Measurements from ENCODE around the gene ACOXL. TPM values are rescaled to one million over a fixed set of nuclear protein-coding genes. Genes with fewer than 3 reads are reported as not detected.

ACOXL gene
- total and polyA plus RNA-seq, 2 experiments from 2014 or later = not detected

DNA sequence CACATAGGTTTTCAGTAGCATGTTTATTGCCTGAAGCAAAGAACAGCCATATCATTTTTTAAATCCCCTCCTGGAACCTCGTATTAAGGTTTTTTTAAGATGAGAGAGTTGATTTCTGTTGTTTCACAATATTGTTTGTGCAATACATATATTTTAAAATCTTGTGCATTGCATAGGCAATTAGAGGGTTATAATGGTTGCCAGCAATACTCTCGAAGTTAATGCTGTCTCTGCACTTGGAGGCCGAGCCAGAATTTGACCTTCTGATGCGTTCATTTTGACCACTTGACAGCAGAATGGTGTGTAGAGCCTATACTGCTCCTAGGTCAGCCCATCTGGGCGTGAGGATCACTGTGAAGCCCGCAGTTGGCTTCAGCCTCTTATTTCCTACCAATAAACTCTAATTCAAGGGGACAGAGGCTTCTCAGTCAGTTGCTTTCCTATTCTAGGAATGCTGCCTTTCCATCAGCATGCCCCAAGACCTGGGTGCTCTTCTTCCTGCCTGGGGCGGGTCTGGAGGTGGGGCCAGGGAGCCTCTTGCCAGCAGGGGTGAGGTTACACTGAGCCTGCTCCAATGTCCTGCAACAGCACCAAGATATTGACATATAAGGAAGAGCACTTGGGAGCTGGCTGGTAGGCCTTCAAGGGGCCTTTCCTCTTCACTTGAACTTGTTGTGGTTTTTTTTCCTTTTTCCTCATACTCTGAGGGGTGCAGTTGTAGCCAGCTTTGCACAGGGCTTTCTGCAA is 297.0 kb downstream of the ACOXL start:
- no peaks in the 10 kb centered on the region for H3K9me2 ChIP-seq (ENCODE audit: insufficient read depth)
- H4K20me1 ChIP-seq (ENCODE audit: insufficient read depth) = no peaks in the 10 kb centered on the region
- H3K9ac ChIP-seq = no peak overlapping the region
- in situ Hi-C loops (cut with MboI) = no loop called here
- H3K27me3 ChIP-seq (replicated peaks; ENCODE audit: insufficient read depth) = peaks cover 34% of the 10 kb centered on the region
- TF ChIP-seq EZH2 (IDR thresholded peaks at IDR 0.05; ENCODE audit: insufficient read depth, poor library complexity, severe bottlenecking) (no peak), EZH2phosphoT487 (IDR thresholded peaks at IDR 0.05; ENCODE audit: insufficient read depth, low read depth) (no peak)
- no peak overlapping the region for H3K27ac ChIP-seq
- no peaks in the 10 kb centered on the region for H3K4me1 ChIP-seq (ENCODE audit: insufficient read depth)
- H2AFZ ChIP-seq = no peak overlapping the region
- H3F3A ChIP-seq (ENCODE audit: insufficient read depth) = no peaks in the 10 kb centered on the region
- H3K79me2 ChIP-seq (ENCODE audit: insufficient read depth) = no peaks in the 10 kb centered on the region
- no peak overlapping the region for H3K4me2 ChIP-seq (ENCODE audit: unreplicated experiment)
- H3K36me3 ChIP-seq (ENCODE audit: low read depth) = no peaks in the 10 kb centered on the region
- no peak overlapping the region for H3K4me3 ChIP-seq
- no peaks in the 10 kb centered on the region for H3K9me3 ChIP-seq (ENCODE audit: low read depth)
- no peak for DNase-seq
- 38 to 49% methylated on average over 7 of the region's 7 CpGs for WGBS, 2 experiments (ENCODE audit: low coverage in 1 of 2, low lambda C conversion rate in 2 of 2, missing lambda C conversion rate in 2 of 2)

DNA sequence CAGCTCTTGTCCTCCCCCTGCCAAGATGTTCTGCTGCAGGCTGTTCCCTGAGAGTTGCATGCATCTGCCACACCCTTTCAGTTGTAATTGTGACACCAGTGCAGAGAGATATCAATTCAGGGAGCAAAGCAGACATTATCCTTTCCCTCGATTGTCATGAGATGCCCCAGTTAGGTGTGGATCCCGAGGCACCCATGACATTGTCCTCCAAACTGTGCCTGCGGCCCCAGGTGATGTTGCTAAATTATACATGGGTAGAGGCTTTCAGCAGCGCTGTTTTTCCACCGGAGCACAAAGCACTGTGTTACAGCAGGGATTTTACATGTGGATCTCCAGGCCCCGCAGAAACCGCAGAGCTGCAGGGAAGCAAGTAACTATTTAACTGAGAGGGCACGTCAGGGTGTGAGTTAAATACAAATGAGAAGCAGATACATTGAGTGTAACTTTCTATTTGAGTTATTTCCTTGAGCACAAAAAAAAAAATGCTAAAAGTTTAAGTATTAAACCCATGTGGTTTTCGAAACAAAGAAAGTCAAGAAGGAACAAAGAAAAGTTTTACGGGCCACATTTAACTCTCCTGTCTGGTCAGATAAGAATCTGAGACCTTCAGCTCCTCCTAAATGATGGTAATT is 298.0 kb downstream of the ACOXL start:
- Histone ChIP-seq H3K27ac (no peak overlapping the region), H3K4me1 (ENCODE audit: insufficient read depth) (no peaks in the 10 kb centered on the region), H3K9me3 (ENCODE audit: low read depth) (no peaks in the 10 kb centered on the region), H4K20me1 (ENCODE audit: insufficient read depth) (no peaks in the 10 kb centered on the region), H3K9ac (no peak overlapping the region), H3F3A (ENCODE audit: insufficient read depth) (no peaks in the 10 kb centered on the region), H3K4me3 (no peak overlapping the region), H2AFZ (no peak overlapping the region), H3K9me2 (ENCODE audit: insufficient read depth) (no peaks in the 10 kb centered on the region), H3K36me3 (ENCODE audit: low read depth) (no peaks in the 10 kb centered on the region), H3K4me2 (ENCODE audit: unreplicated experiment) (no peak overlapping the region), H3K27me3 (replicated peaks; ENCODE audit: insufficient read depth) (peaks cover 35% of the 10 kb centered on the region), H3K79me2 (ENCODE audit: insufficient read depth) (no peaks in the 10 kb centered on the region)
- no peak for DNase-seq
- in situ Hi-C loops (cut with MboI) = no loop called here
- 15 to 19% methylated on average over 10 of the region's 10 CpGs for WGBS, 2 experiments (ENCODE audit: low coverage in 1 of 2, low lambda C conversion rate in 2 of 2, missing lambda C conversion rate in 2 of 2)
- TF ChIP-seq EZH2 (IDR thresholded peaks at IDR 0.05; ENCODE audit: insufficient read depth, poor library complexity, severe bottlenecking) = no peak
- no peak for TF ChIP-seq EZH2phosphoT487 (IDR thresholded peaks at IDR 0.05; ENCODE audit: insufficient read depth, low read depth)

DNA sequence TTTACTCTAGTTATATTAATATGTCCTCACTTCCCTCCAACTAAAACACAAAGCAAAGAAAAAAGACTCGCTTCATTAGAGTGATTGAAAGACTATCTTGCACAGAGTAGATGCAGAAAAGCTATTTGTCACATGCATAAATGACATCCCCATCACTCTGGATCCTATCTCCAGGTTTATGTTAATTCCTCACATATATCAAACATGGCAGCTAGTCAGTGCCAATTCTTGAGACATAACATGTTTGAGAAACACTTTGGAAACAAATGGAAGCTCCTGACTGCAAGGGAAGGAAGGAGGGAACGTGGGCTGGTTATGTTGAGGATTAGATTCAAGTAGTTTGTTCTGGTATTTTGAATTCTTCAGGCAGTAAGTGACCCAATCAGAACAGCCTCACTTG is 298.6 kb downstream of the ACOXL start:
- Histone ChIP-seq H3F3A (ENCODE audit: insufficient read depth) (no peaks in the 10 kb centered on the region), H2AFZ (no peak overlapping the region), H4K20me1 (ENCODE audit: insufficient read depth) (no peaks in the 10 kb centered on the region), H3K36me3 (ENCODE audit: low read depth) (no peaks in the 10 kb centered on the region), H3K9me3 (ENCODE audit: low read depth) (no peaks in the 10 kb centered on the region), H3K4me2 (ENCODE audit: unreplicated experiment) (no peak overlapping the region), H3K4me1 (ENCODE audit: insufficient read depth) (no peaks in the 10 kb centered on the region), H3K27me3 (replicated peaks; ENCODE audit: insufficient read depth) (peaks cover 35% of the 10 kb centered on the region), H3K79me2 (ENCODE audit: insufficient read depth) (no peaks in the 10 kb centered on the region), H3K9ac (no peak overlapping the region), H3K27ac (no peak overlapping the region), H3K4me3 (no peak overlapping the region), H3K9me2 (ENCODE audit: insufficient read depth) (no peaks in the 10 kb centered on the region)
- in situ Hi-C loops (cut with MboI) = no loop called here
- TF ChIP-seq EZH2phosphoT487 (IDR thresholded peaks at IDR 0.05; ENCODE audit: insufficient read depth, low read depth) (no peak), EZH2 (IDR thresholded peaks at IDR 0.05; ENCODE audit: insufficient read depth, poor library complexity, severe bottlenecking) (no peak)
- 5 to 6% methylated on average over 2 of the region's 2 CpGs for WGBS, 2 experiments (ENCODE audit: low coverage in 1 of 2, low lambda C conversion rate in 2 of 2, missing lambda C conversion rate in 2 of 2)
- no peak for DNase-seq

DNA sequence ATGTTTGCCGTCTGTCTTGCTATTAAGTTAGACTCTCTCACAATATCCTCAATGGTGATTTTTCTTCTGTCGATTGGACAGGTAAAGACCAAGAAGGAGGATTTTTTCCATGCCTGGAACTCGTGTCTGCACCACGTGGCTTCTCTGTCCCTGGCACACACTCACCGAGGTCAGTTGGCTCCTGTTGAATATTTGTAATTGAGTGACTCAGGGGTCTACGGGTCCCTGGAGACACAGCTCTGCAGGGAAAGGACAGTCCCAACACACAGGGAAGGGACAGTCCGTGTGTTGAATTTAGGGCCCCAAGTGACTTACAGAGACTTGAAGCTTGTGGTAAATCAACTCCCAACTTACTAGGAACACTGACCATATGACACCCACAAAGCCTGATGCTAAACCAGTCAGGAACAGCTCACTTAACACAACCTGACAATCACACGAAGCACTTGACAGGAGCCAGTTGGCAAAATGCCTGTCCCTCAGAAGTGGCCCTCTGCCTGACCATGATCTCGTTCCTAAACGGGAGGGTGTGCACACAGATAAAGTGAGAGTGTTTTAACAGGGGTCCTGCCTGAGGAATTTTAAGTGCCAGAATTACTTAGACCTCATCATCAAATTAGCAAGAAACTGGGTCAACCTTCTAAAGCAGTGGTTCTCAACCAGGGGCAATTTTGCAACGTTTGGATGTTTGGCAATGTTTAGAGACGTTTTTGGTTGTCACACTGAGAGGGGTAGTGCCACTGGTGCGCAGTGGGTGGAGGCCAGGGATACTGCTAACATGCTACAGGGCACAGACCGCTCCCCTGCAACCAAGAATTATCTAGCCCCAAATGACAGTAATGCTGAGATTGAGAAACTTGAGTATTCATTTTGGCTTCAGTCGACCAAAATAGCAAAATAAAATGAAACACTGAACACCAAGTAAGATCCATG is 299.4 kb downstream of the ACOXL start:
- H3K9me2 ChIP-seq (ENCODE audit: insufficient read depth) = no peaks in the 10 kb centered on the region
- TF ChIP-seq EZH2phosphoT487 (IDR thresholded peaks at IDR 0.05; ENCODE audit: insufficient read depth, low read depth) = no peak
- no peak for TF ChIP-seq EZH2 (IDR thresholded peaks at IDR 0.05; ENCODE audit: insufficient read depth, poor library complexity, severe bottlenecking)
- no peaks in the 10 kb centered on the region for H3K4me1 ChIP-seq (ENCODE audit: insufficient read depth)
- no peaks in the 10 kb centered on the region for H3K9me3 ChIP-seq (ENCODE audit: low read depth)
- H3K36me3 ChIP-seq (ENCODE audit: low read depth) = no peaks in the 10 kb centered on the region
- peaks cover 44% of the 10 kb centered on the region for H3K27me3 ChIP-seq (replicated peaks; ENCODE audit: insufficient read depth)
- no peak overlapping the region for H3K4me3 ChIP-seq
- H2AFZ ChIP-seq = no peak overlapping the region
- no peak overlapping the region for H3K9ac ChIP-seq
- no peak overlapping the region for H3K4me2 ChIP-seq (ENCODE audit: unreplicated experiment)
- no peaks in the 10 kb centered on the region for H3K79me2 ChIP-seq (ENCODE audit: insufficient read depth)
- H3F3A ChIP-seq (ENCODE audit: insufficient read depth) = no peaks in the 10 kb centered on the region
- no peak overlapping the region for H3K27ac ChIP-seq
- WGBS, 2 experiments (ENCODE audit: low coverage in 1 of 2, low lambda C conversion rate in 2 of 2, missing lambda C conversion rate in 2 of 2) = 55 to 58% methylated on average over 15 of the region's 15 CpGs
- no peaks in the 10 kb centered on the region for H4K20me1 ChIP-seq (ENCODE audit: insufficient read depth)
- DNase-seq = no peak
- in situ Hi-C loops (cut with MboI) = no loop called here
